RPMI7951 (cell line): ENCODE data around the gene IMMP2L. TPM values are rescaled to one million over a fixed set of nuclear protein-coding genes. Genes with fewer than 3 reads are reported as not detected.

Experiments
- DNase-seq: peaks from one replicate; pipeline ENCODE4 v3.0.0-alpha.2; 2012; ENCODE audit warnings: low read depth
- total RNA-seq: library from RNA; depleted of rRNA; stranded (reverse); fragments of >200 nt; shearing (Covaris generic); gene quantifications from 2 replicates; pipeline ENCODE4 v1.2.3, GENCODE V29; 2014

The IMMP2L gene
- total RNA-seq, 1 experiment from 2014 or later, result 10.5 TPM

GRCh38 chr7:111160297-111160696 is 402.0 kb downstream of the IMMP2L start:
- no peak for DNase-seq

- DNase-seq, result peak; percentile 2
These were observed 402.9 kb downstream of the IMMP2L start for GRCh38 chr7:111159426-111159825.

- DNase-seq, result no peak
These were observed 411.6 kb downstream of the IMMP2L start for GRCh38 chr7:111150709-111151108.

- no peak for DNase-seq
These were observed 414.4 kb downstream of the IMMP2L start for GRCh38 chr7:111147708-111148533.

GRCh38 chr7:111146136-111146535 is 416.2 kb downstream of the IMMP2L start:
- no peak for DNase-seq

- DNase-seq, result no peak
These were observed 416.8 kb downstream of the IMMP2L start for GRCh38 chr7:111145472-111145871.

GRCh38 chr7:111140091-111140865 is 422.0 kb downstream of the IMMP2L start:
- no peak for DNase-seq

- DNase-seq, result no peak
These were observed 423.7 kb downstream of the IMMP2L start for GRCh38 chr7:111138586-111138985.

GRCh38 chr7:111138193-111138569 is 424.1 kb downstream of the IMMP2L start:
- DNase-seq, result peak; percentile 92

- DNase-seq, result peak; percentile 72
These were observed 424.7 kb downstream of the IMMP2L start for GRCh38 chr7:111137296-111138192.

GRCh38 chr7:111132833-111133232 is 429.5 kb downstream of the IMMP2L start:
- peak; percentile 46 for DNase-seq

- DNase-seq, result no peak
These were observed 432.9 kb downstream of the IMMP2L start for GRCh38 chr7:111129435-111129834.

- DNase-seq, result peak; percentile 9
These were observed 435.3 kb downstream of the IMMP2L start for GRCh38 chr7:111126987-111127386.

GRCh38 chr7:111115966-111116365 is 446.3 kb downstream of the IMMP2L start:
- DNase-seq, result no peak

GRCh38 chr7:111113263-111114017 is 448.9 kb downstream of the IMMP2L start:
- DNase-seq, result peak; percentile 71

GRCh38 chr7:111112439-111112838 is 449.9 kb downstream of the IMMP2L start:
- DNase-seq, result peak; percentile 30

GRCh38 chr7:111108496-111108895 is 453.8 kb downstream of the IMMP2L start:
- DNase-seq, result no peak

GRCh38 chr7:111108000-111108399 is 454.3 kb downstream of the IMMP2L start:
- DNase-seq, result no peak

GRCh38 chr7:111107579-111107978 is 454.7 kb downstream of the IMMP2L start:
- DNase-seq, result no peak

- no peak for DNase-seq
These were observed 457.0 kb downstream of the IMMP2L start for GRCh38 chr7:111105269-111105668.

GRCh38 chr7:111104710-111105109 is 457.6 kb downstream of the IMMP2L start:
- no peak for DNase-seq
